VCaP (cell line): Measurements from ENCODE around the gene NOXA1.

Experiments used
- H3K27ac ChIP-seq: fragments of 450-650 bp; 2 replicates; pipeline ENCODE4 v1.5.1; 2017
- TF ChIP-seq, protein P1 (sequence below): fragments of 450-650 bp; conservative IDR thresholded peaks from 2 replicates; pipeline ENCODE4 v1.5.1; 2017; ENCODE audit warnings: mild to moderate bottlenecking, moderate library complexity

NOXA1 gene

DNA sequence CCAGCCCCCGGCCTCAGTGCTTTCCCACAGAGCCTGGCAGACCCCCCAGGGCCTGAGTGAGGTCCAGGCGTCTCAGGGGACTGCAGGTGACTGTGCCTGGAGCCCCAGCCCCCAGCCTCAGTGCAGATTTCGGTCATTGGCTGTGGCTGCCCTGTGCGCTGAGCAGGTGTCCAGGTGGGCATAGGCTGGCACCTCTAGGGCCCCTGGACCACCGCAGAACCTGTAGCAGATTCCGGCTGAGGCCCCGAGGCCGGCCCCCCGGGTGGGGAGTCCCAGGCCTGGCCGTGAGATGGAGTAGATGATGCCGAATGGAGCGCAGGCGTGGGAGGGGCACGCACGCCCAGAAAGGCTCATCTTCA is 12.3 kb upstream of the NOXA1 start:
- H3K27ac ChIP-seq, result no peak overlapping the region
- TF ChIP-seq, protein P1, sequence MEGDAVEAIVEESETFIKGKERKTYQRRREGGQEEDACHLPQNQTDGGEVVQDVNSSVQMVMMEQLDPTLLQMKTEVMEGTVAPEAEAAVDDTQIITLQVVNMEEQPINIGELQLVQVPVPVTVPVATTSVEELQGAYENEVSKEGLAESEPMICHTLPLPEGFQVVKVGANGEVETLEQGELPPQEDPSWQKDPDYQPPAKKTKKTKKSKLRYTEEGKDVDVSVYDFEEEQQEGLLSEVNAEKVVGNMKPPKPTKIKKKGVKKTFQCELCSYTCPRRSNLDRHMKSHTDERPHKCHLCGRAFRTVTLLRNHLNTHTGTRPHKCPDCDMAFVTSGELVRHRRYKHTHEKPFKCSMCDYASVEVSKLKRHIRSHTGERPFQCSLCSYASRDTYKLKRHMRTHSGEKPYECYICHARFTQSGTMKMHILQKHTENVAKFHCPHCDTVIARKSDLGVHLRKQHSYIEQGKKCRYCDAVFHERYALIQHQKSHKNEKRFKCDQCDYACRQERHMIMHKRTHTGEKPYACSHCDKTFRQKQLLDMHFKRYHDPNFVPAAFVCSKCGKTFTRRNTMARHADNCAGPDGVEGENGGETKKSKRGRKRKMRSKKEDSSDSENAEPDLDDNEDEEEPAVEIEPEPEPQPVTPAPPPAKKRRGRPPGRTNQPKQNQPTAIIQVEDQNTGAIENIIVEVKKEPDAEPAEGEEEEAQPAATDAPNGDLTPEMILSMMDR, result no peak

DNA sequence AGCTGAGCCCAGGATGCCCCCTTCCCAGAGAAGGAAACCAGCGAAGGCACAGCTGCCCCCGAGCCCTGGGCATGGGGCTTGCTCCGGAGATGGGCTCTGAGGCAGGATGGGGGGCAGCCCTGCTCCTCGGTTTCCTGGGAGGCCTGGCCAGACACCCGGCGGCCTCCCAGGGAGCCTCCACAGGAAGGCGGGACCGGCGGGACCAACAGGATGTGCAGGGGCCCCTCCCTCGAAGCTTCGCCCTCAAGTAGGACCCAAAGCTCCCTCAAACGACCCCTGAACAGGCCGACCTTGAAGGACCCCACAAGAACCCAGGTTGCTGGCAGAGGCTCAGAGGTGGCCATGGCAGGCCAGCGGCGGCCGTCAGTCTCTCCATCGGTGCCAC is 11.9 kb upstream of the NOXA1 start:
- H3K27ac ChIP-seq, result no peak overlapping the region
- TF ChIP-seq, protein P1, result no peak

DNA sequence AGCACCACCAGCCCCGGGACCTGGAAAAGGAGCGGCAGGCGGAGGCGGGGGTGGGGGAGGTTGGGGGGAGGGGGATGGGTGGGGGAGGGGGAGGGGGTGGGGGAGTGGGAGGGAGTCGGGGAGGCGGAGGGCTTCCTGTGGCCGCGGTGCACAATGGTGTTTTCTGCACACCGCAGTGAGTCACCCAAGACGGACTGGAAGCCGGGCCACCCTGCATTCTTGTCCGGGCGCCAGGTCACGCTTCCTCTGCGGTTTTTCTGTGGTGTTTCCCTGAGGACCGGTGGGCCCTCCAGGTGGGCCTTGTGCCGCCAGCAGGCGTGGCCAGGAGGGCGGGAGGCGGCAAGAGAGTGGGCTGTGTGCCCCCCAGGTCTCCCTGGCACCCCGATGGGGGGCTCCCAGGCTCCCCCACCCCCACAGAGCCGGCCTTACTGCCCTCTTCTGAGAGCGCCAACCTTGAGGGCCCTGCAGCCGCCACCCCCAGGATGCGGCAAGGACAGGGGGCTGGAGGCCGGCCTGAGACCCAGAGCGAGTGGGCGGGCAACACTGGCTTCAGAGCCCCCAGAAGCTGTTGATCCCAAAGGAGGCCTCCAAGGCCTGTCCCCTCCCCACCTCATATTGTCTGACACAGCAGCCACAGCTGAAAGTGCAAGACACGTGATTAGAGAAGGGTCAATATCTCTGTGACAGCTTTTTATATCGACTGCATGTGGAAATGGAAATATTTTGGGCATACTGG is 11.4 kb upstream of the NOXA1 start:
- H3K27ac ChIP-seq, result no peak overlapping the region
- TF ChIP-seq, protein P1, result no peak

DNA sequence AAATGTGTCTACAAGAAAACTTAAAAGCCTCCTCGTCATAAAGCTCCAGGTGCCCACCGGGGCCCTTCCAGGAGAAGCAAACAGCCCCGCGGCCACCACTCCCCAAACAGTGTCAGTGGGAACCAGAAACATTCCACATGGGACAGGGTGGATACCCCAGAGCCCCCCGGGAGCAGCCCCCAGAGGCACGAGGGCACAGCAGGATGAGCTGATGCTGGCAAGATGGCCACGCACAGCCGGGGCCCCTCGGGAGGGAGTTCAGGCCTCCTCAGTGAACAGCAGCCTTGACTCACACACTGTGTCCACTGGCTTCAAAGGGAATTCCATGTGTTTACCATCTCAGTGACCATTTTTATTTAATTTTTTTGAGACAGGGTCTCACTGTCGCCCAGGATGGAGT is 10.8 kb upstream of the NOXA1 start:
- TF ChIP-seq, protein P1, result no peak
- H3K27ac ChIP-seq, result no peak overlapping the region

DNA sequence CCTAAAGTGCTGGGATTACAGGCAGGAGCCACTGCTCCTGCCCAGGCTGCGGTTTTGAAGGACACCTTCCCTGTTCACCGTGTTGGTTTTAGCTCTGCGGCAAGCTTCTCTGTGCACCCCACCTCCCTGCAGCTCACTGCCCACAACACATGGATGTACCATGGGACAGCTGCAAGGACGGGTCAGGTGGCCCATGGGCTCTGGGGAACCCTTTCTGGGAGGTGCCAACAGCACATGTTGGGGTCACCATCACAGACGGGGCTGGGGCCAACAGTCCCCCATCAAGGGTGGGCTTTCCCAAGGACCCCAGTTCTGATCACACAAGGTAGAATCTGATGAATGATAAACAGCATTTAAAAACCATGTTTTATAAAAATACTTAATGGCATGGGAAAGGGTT is 7.7 kb upstream of the NOXA1 start:
- TF ChIP-seq, protein P1, result no peak
- H3K27ac ChIP-seq, result no peak overlapping the region

- no peak overlapping the region for H3K27ac ChIP-seq
Observed at GRCh38 chr9:137416006-137416562, 7.1 kb upstream of the NOXA1 start.

GRCh38 chr9:137416563-137417151 is 6.5 kb upstream of the NOXA1 start:
- H3K27ac ChIP-seq, result no peak overlapping the region
- TF ChIP-seq, protein P1, result no peak

More at GRCh38 chr9:137416006-137416562, 7.1 kb upstream of the NOXA1 start:
- TF ChIP-seq, protein P1, result no peak
